Keratinocyte (primary cell): ENCODE data around the gene CARS1.

ENCODE experiments used
- CTCF ChIP-seq, 3 experiments: IDR thresholded peaks in 1 of 3; conservative IDR thresholded peaks in 1 of 3; optimal IDR thresholded peaks in 1 of 3; 2 replicates in 2 of 3; 3 replicates in 1 of 3; pipeline versions ENCODE3 to v1.5.1; 2011; ENCODE audit warnings: low read length in 3 of 3, mild to moderate bottlenecking in 3 of 3, moderate library complexity in 2 of 3, control low read depth in 1 of 3, inconsistent platforms in 1 of 3; ENCODE audit not compliant: insufficient read depth in 2 of 3; ENCODE audit errors: extremely low read depth in 1 of 3
- EZH2 ChIP-seq: IDR thresholded peaks from one replicate; pipeline ENCODE4 v1.6.1; 2012; ENCODE audit warnings: inconsistent platforms, mild to moderate bottlenecking, low read length, moderate library complexity

GRCh38 chr11:3080104-3080503 lies 22.9 kb upstream of the CARS1 start:
- TF ChIP-seq CTCF (optimal IDR thresholded peaks at IDR 0.05 in 1 of 3, IDR thresholded peaks at IDR 0.05 in 1 of 3, conservative IDR thresholded peaks at IDR 0.05 in 1 of 3; ENCODE audit: extremely low read depth in 1 of 3, insufficient read depth in 2 of 3, low read length in 3 of 3) = no peak
- TF ChIP-seq EZH2 = no peak
